GM23338 (cell line): ENCODE measurements around the gene DRC3. TPM values are rescaled to one million over a fixed set of nuclear protein-coding genes. Genes with fewer than 3 reads are reported as not detected.

Experiments used
- ATAC-seq: fragments of 200-7000 bp; cut with Tn5 transposase; 3 replicates; pipeline ENCODE4 v1.9.1; 2020
- DNase-seq: peaks from one replicate; pipeline ENCODE4 v3.0.0-alpha.2; 2015; ENCODE audit warnings: low spot score
- H2AFZ ChIP-seq: fragments of 200-600 bp; sonication (generic); 2 replicates; pipeline ENCODE4 v1.8.0; 2016; ENCODE audit warnings: antibody characterized with exemption, mild to moderate bottlenecking, moderate library complexity
- H3F3A ChIP-seq: fragments of 200-600 bp; sonication (generic); replicated peaks from 2 replicates; pipeline ENCODE4 v1.8.0; 2017; ENCODE audit warnings: antibody characterized with exemption, mixed run types, low read depth
- H3K27ac ChIP-seq: fragments of 200-600 bp; sonication (generic); 2 replicates; pipeline ENCODE4 v1.6.1; 2016; ENCODE audit warnings: low read depth
- H3K27me3 ChIP-seq: fragments of 200-600 bp; sonication (generic); 2 replicates; pipeline ENCODE4 v1.8.0; 2016; ENCODE audit warnings: mild to moderate bottlenecking, mixed run types, moderate library complexity; ENCODE audit not compliant: insufficient read depth
- H3K36me3 ChIP-seq: fragments of 200-600 bp; sonication (generic); 2 replicates; pipeline ENCODE4 v1.8.0; 2016; ENCODE audit warnings: mild to moderate bottlenecking; ENCODE audit not compliant: insufficient read depth
- H3K4me1 ChIP-seq: fragments of 200-600 bp; sonication (generic); 2 replicates; pipeline ENCODE4 v1.8.0; 2016; ENCODE audit warnings: mild to moderate bottlenecking, moderate library complexity; ENCODE audit not compliant: insufficient read depth
- H3K4me2 ChIP-seq: fragments of 200-600 bp; sonication (generic); 2 replicates; pipeline ENCODE4 v1.7.1; 2017; ENCODE audit warnings: mixed run types
- H3K4me3 ChIP-seq: fragments of 200-600 bp; sonication (generic); 2 replicates; pipeline ENCODE4 v1.6.1; 2016; ENCODE audit warnings: mixed run types
- H3K79me2 ChIP-seq: fragments of 200-600 bp; sonication (generic); replicated peaks from 2 replicates; pipeline ENCODE4 v1.8.0; 2017; ENCODE audit warnings: mild to moderate bottlenecking; ENCODE audit not compliant: insufficient read depth
- H3K9me2 ChIP-seq: fragments of 200-600 bp; sonication (generic); 2 replicates; pipeline ENCODE4 v1.8.0; 2017; ENCODE audit not compliant: insufficient read depth
- H4K20me1 ChIP-seq: fragments of 200-600 bp; sonication (generic); replicated peaks from 2 replicates; pipeline ENCODE4 v1.8.0; 2017; ENCODE audit warnings: mild to moderate bottlenecking; ENCODE audit not compliant: insufficient read depth
- H3K27ac Mint-ChIP-seq: 2 replicates; pipeline ENCODE4 v1.8.0; 2020; ENCODE audit warnings: inconsistent platforms, mild to moderate bottlenecking, moderate library complexity, mixed read lengths
- H3K27me3 Mint-ChIP-seq: 3 replicates; pipeline ENCODE4 v1.8.0; 2022; ENCODE audit warnings: low read depth, mild to moderate bottlenecking, moderate library complexity, mixed read lengths, inconsistent platforms; ENCODE audit not compliant: insufficient read depth, poor library complexity
- H3K36me3 Mint-ChIP-seq: 3 replicates; pipeline ENCODE4 v1.8.0; 2021; ENCODE audit warnings: low read depth, mild to moderate bottlenecking, inconsistent platforms, moderate library complexity, mixed read lengths
- H3K4me1 Mint-ChIP-seq: 3 replicates; pipeline ENCODE4 v1.8.0; 2020; ENCODE audit warnings: mild to moderate bottlenecking, inconsistent platforms, mixed read lengths
- H3K4me3 Mint-ChIP-seq: 3 replicates; pipeline ENCODE4 v1.8.0; 2021; ENCODE audit warnings: moderate library complexity, mild to moderate bottlenecking, inconsistent platforms, mixed read lengths
- H3K9me3 Mint-ChIP-seq: 3 replicates; pipeline ENCODE4 v1.8.0; 2020; ENCODE audit warnings: moderate library complexity, mild to moderate bottlenecking, inconsistent platforms, mixed read lengths
- CREB1 ChIP-seq: fragments of 250-450 bp; sonication (Bioruptor Pico); IDR thresholded peaks from 2 replicates; pipeline ENCODE4 v1.5.0; 2020; ENCODE audit warnings: low read depth, mild to moderate bottlenecking, moderate library complexity
- EZH2 ChIP-seq: fragments of 200-600 bp; sonication (generic); IDR thresholded peaks from one replicate; pipeline ENCODE4 v1.8.0; 2017; ENCODE audit warnings: antibody characterized with exemption, mild to moderate bottlenecking, low read depth; ENCODE audit not compliant: unreplicated experiment
- EZH2phosphoT487 ChIP-seq: fragments of 200-600 bp; sonication (generic); IDR thresholded peaks from one replicate; pipeline ENCODE4 v1.8.1; 2018; ENCODE audit warnings: antibody characterized with exemption; ENCODE audit not compliant: unreplicated experiment
- JUNB ChIP-seq: IDR thresholded peaks from one replicate; pipeline ENCODE4 v1.6.1; 2016; ENCODE audit warnings: antibody characterized with exemption; ENCODE audit not compliant: unreplicated experiment
- NANOG ChIP-seq: IDR thresholded peaks from 2 replicates; pipeline ENCODE4 v1.6.1; 2016; ENCODE audit warnings: antibody characterized with exemption, borderline replicate concordance
- POLR2AphosphoS5 ChIP-seq: IDR thresholded peaks from 2 replicates; pipeline ENCODE4 v1.6.1; 2016; ENCODE audit warnings: antibody characterized with exemption, low read depth
- STAT1 ChIP-seq: IDR thresholded peaks from one replicate; pipeline ENCODE4 v1.6.1; 2016; ENCODE audit warnings: antibody characterized with exemption; ENCODE audit not compliant: unreplicated experiment
- ZNF114 ChIP-seq: fragments of 250-450 bp; sonication (Bioruptor Pico); IDR thresholded peaks from 2 replicates; pipeline ENCODE4 v1.5.0; 2020; ENCODE audit warnings: mild to moderate bottlenecking, moderate library complexity
- ZNF331 ChIP-seq: fragments of 250-450 bp; sonication (Bioruptor Pico); IDR thresholded peaks from 2 replicates; pipeline ENCODE4 v1.5.0; 2020; ENCODE audit warnings: low read depth, mild to moderate bottlenecking, moderate library complexity
- polyA plus RNA-seq: library from polyadenylated mRNA; unstranded; fragments of >200 nt; fragmentation: Nextera tagmentation; extraction: Ambion mirVana; gene quantifications from 2 replicates; pipeline ENCODE4 v1.2.1, GENCODE V29; 2016
- total RNA-seq: library from RNA; depleted of rRNA; stranded (reverse); fragments of >200 nt; shearing (Covaris generic); gene quantifications from 2 replicates; pipeline ENCODE4 v1.2.3, GENCODE V29; 2014
- TF ChIP-seq, protein P1 (sequence below), 2 experiments: fragments of 200-600 bp in 1 of 2; sonication (generic) in 1 of 2; conservative IDR thresholded peaks; 2 replicates each; pipeline versions ENCODE4 v1.5.1 to v1.6.1; 2016 to 2017; ENCODE audit warnings: antibody characterized with exemption in 2 of 2, low read depth in 2 of 2, mild to moderate bottlenecking in 2 of 2, moderate library complexity in 1 of 2
- TF ChIP-seq, protein P2 (sequence below): IDR thresholded peaks from 2 replicates; pipeline ENCODE4 v1.6.1; 2016; ENCODE audit warnings: antibody characterized with exemption
- TF ChIP-seq, protein P3 (sequence below): fragments of 250-450 bp; sonication (Bioruptor Pico); IDR thresholded peaks from 2 replicates; pipeline ENCODE4 v1.5.0; 2020; ENCODE audit warnings: mild to moderate bottlenecking, moderate library complexity
- TF ChIP-seq, protein P4 (sequence below): IDR thresholded peaks from one replicate; pipeline ENCODE4 v1.6.1; 2018; ENCODE audit warnings: antibody characterized with exemption; ENCODE audit not compliant: unreplicated experiment

Gene DRC3
- total and polyA plus RNA-seq, 2 experiments from 2014 or later, result 1.1 TPM; not detected in 1

DNA sequence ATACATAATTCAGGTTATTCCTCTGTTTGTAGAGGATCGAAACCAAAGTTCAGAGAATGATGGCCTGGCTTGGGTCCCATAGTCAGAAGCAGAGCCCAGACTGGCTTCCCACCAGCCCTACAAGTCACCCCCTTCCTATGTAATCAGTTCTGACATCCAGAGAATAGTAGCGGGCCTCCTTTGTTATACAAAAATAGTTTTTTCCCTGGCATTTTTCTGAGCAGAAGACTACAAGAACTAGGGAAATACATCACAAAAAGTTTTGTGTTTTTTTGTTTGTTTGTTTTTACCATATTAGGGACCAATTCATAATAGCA lies 47.1 kb downstream of the DRC3 start:
- no peaks in the 10 kb centered on the region; the same call in 2 of the 3 replicates for H3K36me3 Mint-ChIP-seq
- H3K27me3 ChIP-seq, result no peaks in the 10 kb centered on the region
- H4K20me1 ChIP-seq, result no peaks in the 10 kb centered on the region
- H3K27ac ChIP-seq, result no peak overlapping the region
- H3K4me3 Mint-ChIP-seq, result no peak overlapping the region
- 0 out of 2 replicates have a peak, but pooled peaks cover 5% of the 10 kb centered on the region for H3K4me1 ChIP-seq
- no peak for DNase-seq
- no peak overlapping the region for H2AFZ ChIP-seq
- H3K79me2 ChIP-seq, result no peaks in the 10 kb centered on the region
- H3K36me3 ChIP-seq, result no peaks in the 10 kb centered on the region
- H3K4me2 ChIP-seq, result no peak overlapping the region
- H3F3A ChIP-seq, result no peaks in the 10 kb centered on the region
- TF ChIP-seq JUNB (no peak), ZNF114 (CRISPR knock-in tag) (no peak), POLR2AphosphoS5 (no peak), NANOG (no peak), ZNF331 (CRISPR knock-in tag) (no peak), STAT1 (no peak), EZH2phosphoT487 (no peak), EZH2 (no peak), CREB1 (CRISPR knock-in tag) (no peak)
- TF ChIP-seq, protein P1, sequence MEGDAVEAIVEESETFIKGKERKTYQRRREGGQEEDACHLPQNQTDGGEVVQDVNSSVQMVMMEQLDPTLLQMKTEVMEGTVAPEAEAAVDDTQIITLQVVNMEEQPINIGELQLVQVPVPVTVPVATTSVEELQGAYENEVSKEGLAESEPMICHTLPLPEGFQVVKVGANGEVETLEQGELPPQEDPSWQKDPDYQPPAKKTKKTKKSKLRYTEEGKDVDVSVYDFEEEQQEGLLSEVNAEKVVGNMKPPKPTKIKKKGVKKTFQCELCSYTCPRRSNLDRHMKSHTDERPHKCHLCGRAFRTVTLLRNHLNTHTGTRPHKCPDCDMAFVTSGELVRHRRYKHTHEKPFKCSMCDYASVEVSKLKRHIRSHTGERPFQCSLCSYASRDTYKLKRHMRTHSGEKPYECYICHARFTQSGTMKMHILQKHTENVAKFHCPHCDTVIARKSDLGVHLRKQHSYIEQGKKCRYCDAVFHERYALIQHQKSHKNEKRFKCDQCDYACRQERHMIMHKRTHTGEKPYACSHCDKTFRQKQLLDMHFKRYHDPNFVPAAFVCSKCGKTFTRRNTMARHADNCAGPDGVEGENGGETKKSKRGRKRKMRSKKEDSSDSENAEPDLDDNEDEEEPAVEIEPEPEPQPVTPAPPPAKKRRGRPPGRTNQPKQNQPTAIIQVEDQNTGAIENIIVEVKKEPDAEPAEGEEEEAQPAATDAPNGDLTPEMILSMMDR (conservative IDR thresholded peaks at IDR 0.05; ENCODE audit: low read depth in 2 of 2), result no peak
- TF ChIP-seq, protein P2, sequence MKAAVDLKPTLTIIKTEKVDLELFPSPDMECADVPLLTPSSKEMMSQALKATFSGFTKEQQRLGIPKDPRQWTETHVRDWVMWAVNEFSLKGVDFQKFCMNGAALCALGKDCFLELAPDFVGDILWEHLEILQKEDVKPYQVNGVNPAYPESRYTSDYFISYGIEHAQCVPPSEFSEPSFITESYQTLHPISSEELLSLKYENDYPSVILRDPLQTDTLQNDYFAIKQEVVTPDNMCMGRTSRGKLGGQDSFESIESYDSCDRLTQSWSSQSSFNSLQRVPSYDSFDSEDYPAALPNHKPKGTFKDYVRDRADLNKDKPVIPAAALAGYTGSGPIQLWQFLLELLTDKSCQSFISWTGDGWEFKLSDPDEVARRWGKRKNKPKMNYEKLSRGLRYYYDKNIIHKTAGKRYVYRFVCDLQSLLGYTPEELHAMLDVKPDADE, result no peak
- TF ChIP-seq, protein P3, sequence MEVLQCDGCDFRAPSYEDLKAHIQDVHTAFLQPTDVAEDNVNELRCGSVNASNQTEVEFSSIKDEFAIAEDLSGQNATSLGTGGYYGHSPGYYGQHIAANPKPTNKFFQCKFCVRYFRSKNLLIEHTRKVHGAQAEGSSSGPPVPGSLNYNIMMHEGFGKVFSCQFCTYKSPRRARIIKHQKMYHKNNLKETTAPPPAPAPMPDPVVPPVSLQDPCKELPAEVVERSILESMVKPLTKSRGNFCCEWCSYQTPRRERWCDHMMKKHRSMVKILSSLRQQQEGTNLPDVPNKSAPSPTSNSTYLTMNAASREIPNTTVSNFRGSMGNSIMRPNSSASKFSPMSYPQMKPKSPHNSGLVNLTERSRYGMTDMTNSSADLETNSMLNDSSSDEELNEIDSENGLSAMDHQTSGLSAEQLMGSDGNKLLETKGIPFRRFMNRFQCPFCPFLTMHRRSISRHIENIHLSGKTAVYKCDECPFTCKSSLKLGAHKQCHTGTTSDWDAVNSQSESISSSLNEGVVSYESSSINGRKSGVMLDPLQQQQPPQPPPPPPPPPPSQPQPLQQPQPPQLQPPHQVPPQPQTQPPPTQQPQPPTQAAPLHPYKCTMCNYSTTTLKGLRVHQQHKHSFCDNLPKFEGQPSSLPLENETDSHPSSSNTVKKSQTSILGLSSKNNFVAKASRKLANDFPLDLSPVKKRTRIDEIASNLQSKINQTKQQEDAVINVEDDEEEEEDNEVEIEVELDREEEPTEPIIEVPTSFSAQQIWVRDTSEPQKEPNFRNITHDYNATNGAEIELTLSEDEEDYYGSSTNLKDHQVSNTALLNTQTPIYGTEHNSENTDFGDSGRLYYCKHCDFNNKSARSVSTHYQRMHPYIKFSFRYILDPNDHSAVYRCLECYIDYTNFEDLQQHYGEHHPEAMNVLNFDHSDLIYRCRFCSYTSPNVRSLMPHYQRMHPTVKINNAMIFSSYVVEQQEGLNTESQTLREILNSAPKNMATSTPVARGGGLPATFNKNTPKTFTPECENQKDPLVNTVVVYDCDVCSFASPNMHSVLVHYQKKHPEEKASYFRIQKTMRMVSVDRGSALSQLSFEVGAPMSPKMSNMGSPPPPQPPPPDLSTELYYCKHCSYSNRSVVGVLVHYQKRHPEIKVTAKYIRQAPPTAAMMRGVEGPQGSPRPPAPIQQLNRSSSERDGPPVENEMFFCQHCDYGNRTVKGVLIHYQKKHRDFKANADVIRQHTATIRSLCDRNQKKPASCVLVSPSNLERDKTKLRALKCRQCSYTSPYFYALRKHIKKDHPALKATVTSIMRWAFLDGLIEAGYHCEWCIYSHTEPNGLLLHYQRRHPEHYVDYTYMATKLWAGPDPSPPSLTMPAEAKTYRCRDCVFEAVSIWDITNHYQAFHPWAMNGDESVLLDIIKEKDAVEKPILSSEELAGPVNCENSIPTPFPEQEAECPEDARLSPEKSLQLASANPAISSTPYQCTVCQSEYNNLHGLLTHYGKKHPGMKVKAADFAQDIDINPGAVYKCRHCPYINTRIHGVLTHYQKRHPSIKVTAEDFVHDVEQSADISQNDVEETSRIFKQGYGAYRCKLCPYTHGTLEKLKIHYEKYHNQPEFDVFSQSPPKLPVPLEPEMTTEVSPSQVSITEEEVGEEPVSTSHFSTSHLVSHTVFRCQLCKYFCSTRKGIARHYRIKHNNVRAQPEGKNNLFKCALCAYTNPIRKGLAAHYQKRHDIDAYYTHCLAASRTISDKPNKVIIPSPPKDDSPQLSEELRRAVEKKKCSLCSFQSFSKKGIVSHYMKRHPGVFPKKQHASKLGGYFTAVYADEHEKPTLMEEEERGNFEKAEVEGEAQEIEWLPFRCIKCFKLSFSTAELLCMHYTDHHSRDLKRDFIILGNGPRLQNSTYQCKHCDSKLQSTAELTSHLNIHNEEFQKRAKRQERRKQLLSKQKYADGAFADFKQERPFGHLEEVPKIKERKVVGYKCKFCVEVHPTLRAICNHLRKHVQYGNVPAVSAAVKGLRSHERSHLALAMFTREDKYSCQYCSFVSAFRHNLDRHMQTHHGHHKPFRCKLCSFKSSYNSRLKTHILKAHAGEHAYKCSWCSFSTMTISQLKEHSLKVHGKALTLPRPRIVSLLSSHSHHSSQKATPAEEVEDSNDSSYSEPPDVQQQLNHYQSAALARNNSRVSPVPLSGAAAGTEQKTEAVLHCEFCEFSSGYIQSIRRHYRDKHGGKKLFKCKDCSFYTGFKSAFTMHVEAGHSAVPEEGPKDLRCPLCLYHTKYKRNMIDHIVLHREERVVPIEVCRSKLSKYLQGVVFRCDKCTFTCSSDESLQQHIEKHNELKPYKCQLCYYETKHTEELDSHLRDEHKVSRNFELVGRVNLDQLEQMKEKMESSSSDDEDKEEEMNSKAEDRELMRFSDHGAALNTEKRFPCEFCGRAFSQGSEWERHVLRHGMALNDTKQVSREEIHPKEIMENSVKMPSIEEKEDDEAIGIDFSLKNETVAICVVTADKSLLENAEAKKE (CRISPR knock-in tag), result no peak
- TF ChIP-seq, protein P4, sequence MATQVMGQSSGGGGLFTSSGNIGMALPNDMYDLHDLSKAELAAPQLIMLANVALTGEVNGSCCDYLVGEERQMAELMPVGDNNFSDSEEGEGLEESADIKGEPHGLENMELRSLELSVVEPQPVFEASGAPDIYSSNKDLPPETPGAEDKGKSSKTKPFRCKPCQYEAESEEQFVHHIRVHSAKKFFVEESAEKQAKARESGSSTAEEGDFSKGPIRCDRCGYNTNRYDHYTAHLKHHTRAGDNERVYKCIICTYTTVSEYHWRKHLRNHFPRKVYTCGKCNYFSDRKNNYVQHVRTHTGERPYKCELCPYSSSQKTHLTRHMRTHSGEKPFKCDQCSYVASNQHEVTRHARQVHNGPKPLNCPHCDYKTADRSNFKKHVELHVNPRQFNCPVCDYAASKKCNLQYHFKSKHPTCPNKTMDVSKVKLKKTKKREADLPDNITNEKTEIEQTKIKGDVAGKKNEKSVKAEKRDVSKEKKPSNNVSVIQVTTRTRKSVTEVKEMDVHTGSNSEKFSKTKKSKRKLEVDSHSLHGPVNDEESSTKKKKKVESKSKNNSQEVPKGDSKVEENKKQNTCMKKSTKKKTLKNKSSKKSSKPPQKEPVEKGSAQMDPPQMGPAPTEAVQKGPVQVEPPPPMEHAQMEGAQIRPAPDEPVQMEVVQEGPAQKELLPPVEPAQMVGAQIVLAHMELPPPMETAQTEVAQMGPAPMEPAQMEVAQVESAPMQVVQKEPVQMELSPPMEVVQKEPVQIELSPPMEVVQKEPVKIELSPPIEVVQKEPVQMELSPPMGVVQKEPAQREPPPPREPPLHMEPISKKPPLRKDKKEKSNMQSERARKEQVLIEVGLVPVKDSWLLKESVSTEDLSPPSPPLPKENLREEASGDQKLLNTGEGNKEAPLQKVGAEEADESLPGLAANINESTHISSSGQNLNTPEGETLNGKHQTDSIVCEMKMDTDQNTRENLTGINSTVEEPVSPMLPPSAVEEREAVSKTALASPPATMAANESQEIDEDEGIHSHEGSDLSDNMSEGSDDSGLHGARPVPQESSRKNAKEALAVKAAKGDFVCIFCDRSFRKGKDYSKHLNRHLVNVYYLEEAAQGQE, result no peak
- H3K27me3 Mint-ChIP-seq, result peaks cover 3% of the 10 kb centered on the region
- H3K9me3 Mint-ChIP-seq, result no peaks in the 10 kb centered on the region
- no peaks in the 10 kb centered on the region for H3K9me2 ChIP-seq
- no peak for ATAC-seq
- H3K4me3 ChIP-seq, result no peak overlapping the region
- no peak overlapping the region for H3K27ac Mint-ChIP-seq
- peaks cover 3% of the 10 kb centered on the region; the same call in 2 of the 3 replicates for H3K4me1 Mint-ChIP-seq
